Breast epithelium (tissue), 4 donors: ENCODE measurements around the gene LRRC38. TPM values are rescaled to one million over a fixed set of nuclear protein-coding genes. Genes with fewer than 3 reads are reported as not detected.

Source experiments
- DNase-seq, 2 donors: peaks; one replicate each; pipeline ENCODE4 v3.0.0-alpha.2; 2019; ENCODE audit warnings: low spot score in 2 of 2
- H3K27ac ChIP-seq, 2 donors: fragments of 200-600 bp; sonication (generic) in 1 of 2; one replicate each; pipeline ENCODE4 v1.5.1; 2016 to 2019; ENCODE audit warnings: mild to moderate bottlenecking in 1 of 2
- H3K27me3 ChIP-seq, 2 donors: fragments of 200-600 bp; sonication (generic) in 1 of 2; one replicate each; pipeline versions ENCODE4 v1.5.1 to v1.6.0; 2017 to 2019; ENCODE audit warnings: control low read depth in 1 of 2, mild to moderate bottlenecking in 1 of 2
- H3K36me3 ChIP-seq: fragments of 200-600 bp; one replicate; pipeline ENCODE4 v1.5.1; 2019
- H3K4me1 ChIP-seq, 2 donors: fragments of 200-600 bp; sonication (generic); one replicate each; pipeline ENCODE4 v1.5.1; 2016 to 2019; ENCODE audit warnings: control low read depth in 1 of 2
- H3K4me3 ChIP-seq, 3 donors: fragments of 200-600 bp; sonication (generic); 1 replicate in 2 of 3; 2 replicates in 1 of 3; pipeline ENCODE4 v1.5.1; 2016 to 2019; ENCODE audit warnings: mild to moderate bottlenecking in 3 of 3, moderate library complexity in 2 of 3
- H3K9me3 ChIP-seq, 2 donors: fragments of 200-600 bp; sonication (generic) in 1 of 2; one replicate each; pipeline ENCODE4 v1.5.1; 2016 to 2019; ENCODE audit warnings: control low read depth in 1 of 2
- POLR2A ChIP-seq: fragments of 450-650 bp; IDR thresholded peaks from one replicate; pipeline ENCODE4 v1.6.1; 2016; ENCODE audit warnings: antibody characterized with exemption, mild to moderate bottlenecking, moderate library complexity
- POLR2AphosphoS5 ChIP-seq, 3 donors: sonication (generic); formaldehyde crosslinking; IDR thresholded peaks; one replicate each; pipeline ENCODE4 v1.6.1; 2017; ENCODE audit warnings: antibody characterized with exemption in 3 of 3
- intact Hi-C: fragments of 100-400 bp; cut with DNase I; formaldehyde crosslinking; loops from one replicate; pipeline ENCODE4 v1.15.1; 2023; ENCODE audit warnings: low total_unique reads
- total RNA-seq, 3 donors: library from RNA; depleted of rRNA; stranded (reverse); fragments of >200 nt; gene quantifications; one replicate each; pipeline ENCODE4 v1.1.0, GENCODE V29; 2016
- TF ChIP-seq, protein P1 (sequence below), 3 donors: fragments of 450-650 bp; IDR thresholded peaks; one replicate each; pipeline ENCODE4 v1.5.1; 2016 to 2017; ENCODE audit warnings: antibody characterized with exemption in 3 of 3, mild to moderate bottlenecking in 3 of 3, moderate library complexity in 3 of 3

Gene LRRC38
- total RNA-seq, 3 donors from 2014 or later, result 0.15 TPM; not detected in 2

DNA sequence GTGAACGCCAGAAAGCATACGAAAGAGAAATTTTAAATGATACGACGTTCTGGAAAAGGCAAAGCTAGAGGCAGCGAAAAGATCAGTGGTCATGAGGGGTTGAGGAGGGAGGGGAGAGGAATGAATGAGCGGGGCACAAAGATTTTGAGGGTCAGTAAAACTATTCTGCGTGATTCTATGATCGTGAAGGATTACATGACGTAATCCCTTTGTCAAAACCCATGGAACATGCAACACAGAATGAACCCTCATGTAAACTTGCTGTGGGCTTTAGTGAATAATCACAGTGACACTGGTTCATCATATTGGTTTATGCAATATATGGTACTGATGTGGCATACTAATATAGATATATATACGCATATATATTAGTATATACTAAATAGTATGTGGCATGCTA is 13.0 kb downstream of the LRRC38 start:
- H3K4me1 ChIP-seq, result no peaks in the 10 kb centered on the region
- no peaks in the 10 kb centered on the region for H3K36me3 ChIP-seq
- intact Hi-C loops, result no loop called here
- no peak overlapping the region for H3K27ac ChIP-seq
- TF ChIP-seq, protein P1, sequence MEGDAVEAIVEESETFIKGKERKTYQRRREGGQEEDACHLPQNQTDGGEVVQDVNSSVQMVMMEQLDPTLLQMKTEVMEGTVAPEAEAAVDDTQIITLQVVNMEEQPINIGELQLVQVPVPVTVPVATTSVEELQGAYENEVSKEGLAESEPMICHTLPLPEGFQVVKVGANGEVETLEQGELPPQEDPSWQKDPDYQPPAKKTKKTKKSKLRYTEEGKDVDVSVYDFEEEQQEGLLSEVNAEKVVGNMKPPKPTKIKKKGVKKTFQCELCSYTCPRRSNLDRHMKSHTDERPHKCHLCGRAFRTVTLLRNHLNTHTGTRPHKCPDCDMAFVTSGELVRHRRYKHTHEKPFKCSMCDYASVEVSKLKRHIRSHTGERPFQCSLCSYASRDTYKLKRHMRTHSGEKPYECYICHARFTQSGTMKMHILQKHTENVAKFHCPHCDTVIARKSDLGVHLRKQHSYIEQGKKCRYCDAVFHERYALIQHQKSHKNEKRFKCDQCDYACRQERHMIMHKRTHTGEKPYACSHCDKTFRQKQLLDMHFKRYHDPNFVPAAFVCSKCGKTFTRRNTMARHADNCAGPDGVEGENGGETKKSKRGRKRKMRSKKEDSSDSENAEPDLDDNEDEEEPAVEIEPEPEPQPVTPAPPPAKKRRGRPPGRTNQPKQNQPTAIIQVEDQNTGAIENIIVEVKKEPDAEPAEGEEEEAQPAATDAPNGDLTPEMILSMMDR (IDR thresholded peaks at IDR 0.05), result no peak
- TF ChIP-seq POLR2AphosphoS5 (IDR thresholded peaks at IDR 0.05), result no peak
- no peak for TF ChIP-seq POLR2A
- peaks cover 0 to 10% of the 10 kb centered on the region in 2 donors for H3K27me3 ChIP-seq
- H3K4me3 ChIP-seq, result no peak overlapping the region
- H3K9me3 ChIP-seq, result no peaks in the 10 kb centered on the region
- DNase-seq, result no peak

DNA sequence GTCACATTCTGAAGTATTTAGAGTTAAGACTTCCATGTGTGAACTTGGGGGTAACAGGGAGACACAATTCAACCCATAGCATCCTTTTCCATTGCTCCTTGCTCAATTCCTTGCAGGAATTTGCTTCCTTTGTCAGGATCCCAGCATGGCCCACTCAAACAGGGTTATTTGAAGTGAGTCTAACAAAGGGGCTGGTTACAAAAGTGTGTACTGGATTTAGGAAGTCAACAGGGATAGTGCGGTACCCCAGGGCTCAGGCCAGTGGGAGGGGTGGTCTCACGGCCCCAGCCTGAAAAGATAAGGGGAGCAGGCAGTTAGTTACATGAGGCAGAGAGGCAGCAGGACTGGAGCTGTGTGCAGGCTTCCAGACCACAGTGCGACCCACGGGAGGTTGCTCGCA is 14.4 kb downstream of the LRRC38 start:
- DNase-seq, result no peak
- Histone ChIP-seq H3K27ac (no peak overlapping the region), H3K9me3 (no peaks in the 10 kb centered on the region), H3K36me3 (no peaks in the 10 kb centered on the region), H3K27me3 (peaks cover 0 to 10% of the 10 kb centered on the region in 2 donors), H3K4me3 (no peak overlapping the region), H3K4me1 (no peaks in the 10 kb centered on the region)
- intact Hi-C loops, result no loop called here
- TF ChIP-seq, protein P1 (IDR thresholded peaks at IDR 0.05), result no peak
- TF ChIP-seq POLR2A (no peak), POLR2AphosphoS5 (IDR thresholded peaks at IDR 0.05) (no peak)

DNA sequence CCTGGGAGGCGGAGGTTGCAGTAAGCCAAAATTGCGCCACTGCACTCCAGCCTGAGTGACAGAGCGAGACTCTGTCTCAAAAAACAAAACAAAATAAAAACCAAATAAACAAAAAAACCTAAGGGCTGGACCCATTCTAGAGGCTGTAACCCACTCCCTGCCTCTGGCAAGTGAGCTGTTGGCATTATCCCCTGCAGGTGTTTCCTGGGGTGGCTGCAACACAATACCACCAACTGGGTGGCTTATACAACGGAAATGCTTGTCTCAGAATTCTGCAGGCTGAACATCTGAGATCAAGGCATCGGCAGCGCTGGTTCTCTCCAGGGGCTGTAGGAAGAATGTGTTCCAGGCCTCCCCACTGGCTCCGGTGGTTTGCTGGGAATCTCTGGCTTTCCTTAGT is 15.2 kb downstream of the LRRC38 start:
- H3K9me3 ChIP-seq, result no peaks in the 10 kb centered on the region
- H3K4me1 ChIP-seq, result no peaks in the 10 kb centered on the region
- TF ChIP-seq, protein P1 (IDR thresholded peaks at IDR 0.05), result no peak
- TF ChIP-seq POLR2A (no peak), POLR2AphosphoS5 (IDR thresholded peaks at IDR 0.05) (no peak)
- H3K27ac ChIP-seq, result no peak overlapping the region
- DNase-seq, result no peak
- intact Hi-C loops, result no loop called here
- peaks cover 0 to 5% of the 10 kb centered on the region in 2 donors for H3K27me3 ChIP-seq
- no peaks in the 10 kb centered on the region for H3K36me3 ChIP-seq
- H3K4me3 ChIP-seq, result no peak overlapping the region

DNA sequence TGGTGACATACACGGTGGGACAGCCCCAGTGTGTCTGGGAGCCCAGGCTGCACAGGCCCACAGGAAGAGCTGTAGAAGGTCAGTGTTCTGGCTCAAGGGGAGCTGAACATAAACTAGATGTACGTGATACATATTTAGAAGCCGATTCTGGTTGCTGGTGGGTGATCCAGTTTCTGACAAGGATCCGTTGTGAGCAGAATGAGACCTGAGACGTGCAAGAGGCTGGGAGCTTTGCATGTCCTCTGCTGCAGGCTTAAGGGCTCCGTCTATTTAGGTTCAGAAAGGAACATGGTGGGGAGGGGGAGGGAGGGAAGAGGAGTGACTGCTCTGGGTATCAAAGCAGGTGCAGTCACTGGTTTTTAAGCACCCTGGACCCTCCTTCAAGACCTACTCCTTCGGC is 18.6 kb downstream of the LRRC38 start:
- H3K4me1 ChIP-seq, result no peaks in the 10 kb centered on the region
- DNase-seq, result no peak
- TF ChIP-seq, protein P1 (IDR thresholded peaks at IDR 0.05), result no peak
- TF ChIP-seq POLR2AphosphoS5 (IDR thresholded peaks at IDR 0.05) (no peak), POLR2A (no peak)
- no peak overlapping the region for H3K27ac ChIP-seq
- H3K27me3 ChIP-seq, result no peaks in the 10 kb centered on the region
- no peak overlapping the region for H3K4me3 ChIP-seq
- H3K9me3 ChIP-seq, result no peaks in the 10 kb centered on the region
- H3K36me3 ChIP-seq, result no peaks in the 10 kb centered on the region
- intact Hi-C loops, result no loop called here

DNA sequence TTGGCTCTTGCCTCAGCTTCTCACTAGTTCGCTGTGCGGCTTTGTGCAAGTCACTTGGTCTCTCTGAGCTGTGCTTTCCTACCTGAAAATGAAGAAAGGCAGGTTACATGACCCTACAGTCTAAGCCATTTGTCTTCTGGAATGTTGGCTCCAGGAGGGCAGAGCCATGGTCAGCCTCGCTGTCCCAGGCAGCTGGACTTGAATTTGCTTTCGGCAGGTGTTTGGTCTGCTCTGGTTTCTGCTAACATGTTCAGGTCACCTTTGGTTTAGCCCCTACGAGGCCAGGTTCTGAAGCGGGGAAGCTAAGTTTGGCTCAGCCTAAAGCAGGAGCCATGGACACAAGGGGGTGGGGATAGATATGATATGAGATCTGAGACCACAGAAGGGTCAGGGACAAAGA is 19.1 kb downstream of the LRRC38 start:
- no peaks in the 10 kb centered on the region for H3K36me3 ChIP-seq
- H3K27ac ChIP-seq, result no peak overlapping the region
- no peaks in the 10 kb centered on the region for H3K27me3 ChIP-seq
- no peaks in the 10 kb centered on the region for H3K9me3 ChIP-seq
- TF ChIP-seq POLR2A (no peak), POLR2AphosphoS5 (IDR thresholded peaks at IDR 0.05) (no peak)
- TF ChIP-seq, protein P1 (IDR thresholded peaks at IDR 0.05), result no peak
- no peak overlapping the region for H3K4me3 ChIP-seq
- DNase-seq, result no peak
- intact Hi-C loops, result no loop called here
- H3K4me1 ChIP-seq, result no peaks in the 10 kb centered on the region
